GM19467 (cell line): ENCODE data around the gene SLC25A45.

Experiments
- ATAC-seq: cut with Tn5 transposase; IDR thresholded peaks from one replicate; pipeline ENCODE4 v1.9.1; 2021; ENCODE audit warnings: mild to moderate bottlenecking, moderate library complexity; ENCODE audit not compliant: unreplicated experiment

Gene SLC25A45

GRCh38 chr11:65382033-65382803 lies at the start of gene SLC25A45:
Gene SLC25A45 (minus strand): TSS chr11:65382646. CDS start chr11:65381951, 695 bp downstream.
- peak; percentile 50 for ATAC-seq

GRCh38 chr11:65431451-65432099 lies 49.1 kb upstream of the SLC25A45 start:
- ATAC-seq, result no peak

- ATAC-seq, result no peak
Measured at GRCh38 chr11:65430406-65431217, 48.2 kb upstream of the SLC25A45 start.

DNA sequence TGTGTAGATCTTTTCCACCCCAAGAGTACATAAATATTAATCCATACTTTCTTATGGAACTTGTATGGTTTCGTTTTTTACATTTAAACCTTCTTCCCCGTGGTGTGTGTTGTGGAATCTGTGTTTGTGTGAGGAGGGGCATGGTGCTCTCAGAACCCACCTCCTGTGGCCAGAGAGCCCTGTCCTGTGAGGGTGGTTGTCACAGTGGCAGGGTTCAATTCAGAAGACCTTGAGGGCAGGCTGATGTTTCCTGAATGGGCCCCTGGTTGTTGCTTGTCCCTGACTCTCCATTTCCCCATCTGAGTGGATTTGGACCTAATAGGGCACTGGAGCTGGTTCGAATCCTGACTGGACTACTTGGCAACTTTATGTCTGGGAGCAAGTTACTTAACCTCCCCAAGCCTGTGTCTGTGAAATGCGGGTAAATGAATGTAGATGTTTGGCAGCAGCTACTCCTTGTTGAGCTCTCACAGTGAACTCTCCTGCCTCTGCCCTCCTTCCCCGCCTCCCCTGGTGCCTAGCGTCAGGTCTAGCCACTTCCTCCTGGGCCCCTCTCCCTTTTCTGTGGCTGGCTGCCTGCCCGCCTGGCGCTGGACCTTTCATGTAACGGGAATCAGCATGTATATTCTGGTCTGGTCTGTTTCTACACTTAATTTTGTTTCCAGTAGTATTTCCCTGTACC lies 47.4 kb upstream of the SLC25A45 start:
- ATAC-seq, result no peak

DNA sequence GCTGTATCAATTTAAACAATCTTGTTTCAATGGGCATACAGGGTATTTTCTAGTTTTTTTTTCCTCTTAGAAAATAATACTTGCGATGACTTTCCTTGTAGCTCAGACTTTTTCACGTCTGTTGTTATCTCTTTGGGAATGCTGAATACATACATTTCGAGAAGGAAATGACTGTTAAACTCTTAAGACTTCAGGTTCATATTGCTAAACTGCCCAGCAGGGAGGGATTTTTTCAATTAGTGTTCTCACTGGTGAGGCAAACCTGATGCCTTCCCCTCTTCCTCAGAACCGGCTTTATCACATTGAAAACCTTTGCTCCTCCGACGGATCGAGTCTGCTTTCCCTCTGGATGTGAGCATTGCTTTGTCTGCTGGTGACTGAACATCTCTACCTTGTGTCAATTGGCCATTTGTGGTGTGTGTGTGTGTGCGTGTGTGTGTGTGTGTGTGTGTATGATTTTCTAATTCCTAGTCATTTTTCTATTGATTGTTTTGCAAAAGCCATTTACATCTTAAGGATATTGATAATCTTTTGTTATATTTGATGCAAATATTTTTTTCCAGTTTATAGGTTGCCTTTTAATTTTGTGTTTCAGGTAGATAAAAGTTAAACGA lies 46.7 kb upstream of the SLC25A45 start:
- ATAC-seq, result no peak

DNA sequence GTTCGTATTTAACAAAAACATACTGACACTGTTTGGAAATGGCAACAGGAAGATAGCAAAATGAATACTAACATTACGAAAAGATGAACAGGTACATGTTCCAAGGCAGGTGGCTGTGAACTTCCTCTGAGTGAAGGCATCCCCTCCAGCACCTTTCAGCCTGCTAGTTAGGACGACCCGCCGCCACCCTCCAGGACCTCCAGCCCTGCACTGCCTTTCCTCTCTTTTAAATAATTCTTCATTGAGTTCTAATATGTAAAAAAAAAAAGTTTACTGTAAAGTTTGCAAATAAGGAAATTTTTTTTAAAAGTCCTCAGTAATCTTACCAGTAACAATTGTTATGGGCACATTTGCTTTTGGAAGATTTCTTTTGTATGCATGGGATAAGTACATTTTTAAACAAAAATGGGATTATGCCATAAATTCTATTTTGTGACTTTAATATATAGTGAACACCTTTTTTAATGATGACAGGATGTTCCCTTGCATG lies 46.2 kb upstream of the SLC25A45 start:
- ATAC-seq, result no peak

DNA sequence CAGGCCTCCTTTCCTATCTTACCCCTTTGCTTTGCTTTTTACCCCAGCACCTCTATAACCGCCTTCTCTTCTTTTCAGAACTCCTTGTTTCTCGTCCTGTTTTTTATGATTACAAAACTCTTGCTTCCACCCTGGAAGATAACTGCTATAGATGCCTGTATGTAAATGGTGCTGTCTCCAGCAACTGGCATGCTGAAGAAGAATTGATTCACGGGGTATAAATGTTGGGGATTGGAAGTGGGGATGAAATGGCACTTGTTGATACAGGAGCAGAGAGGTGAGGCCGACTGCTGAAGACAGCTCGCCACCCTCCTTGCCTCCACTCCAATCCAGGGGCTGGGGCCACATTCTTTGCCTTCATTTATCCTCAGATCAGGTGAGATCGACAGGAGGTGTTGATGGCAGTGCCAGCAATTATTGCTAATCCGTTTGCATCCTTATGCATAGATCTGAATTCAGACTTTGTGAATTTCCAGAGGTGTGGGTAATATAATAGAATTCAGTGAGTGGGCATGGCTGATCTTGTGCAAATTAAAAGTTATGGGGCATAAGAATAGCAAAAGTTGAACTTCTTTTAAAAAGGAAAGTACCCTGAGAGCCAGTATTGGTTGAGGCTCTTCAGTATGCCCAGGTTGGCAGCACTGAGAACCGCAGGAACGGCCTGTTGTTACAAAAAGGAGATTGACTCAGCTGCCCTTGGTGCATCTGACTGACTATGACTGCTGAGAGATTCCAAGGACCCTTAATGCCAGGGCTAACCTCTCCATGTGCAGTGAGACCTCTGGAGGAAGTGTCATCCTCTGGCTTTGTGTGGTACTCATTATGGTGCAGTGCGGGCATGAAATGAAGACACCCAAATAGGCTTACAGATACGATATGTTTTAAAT lies 45.5 kb upstream of the SLC25A45 start:
- no peak for ATAC-seq

DNA sequence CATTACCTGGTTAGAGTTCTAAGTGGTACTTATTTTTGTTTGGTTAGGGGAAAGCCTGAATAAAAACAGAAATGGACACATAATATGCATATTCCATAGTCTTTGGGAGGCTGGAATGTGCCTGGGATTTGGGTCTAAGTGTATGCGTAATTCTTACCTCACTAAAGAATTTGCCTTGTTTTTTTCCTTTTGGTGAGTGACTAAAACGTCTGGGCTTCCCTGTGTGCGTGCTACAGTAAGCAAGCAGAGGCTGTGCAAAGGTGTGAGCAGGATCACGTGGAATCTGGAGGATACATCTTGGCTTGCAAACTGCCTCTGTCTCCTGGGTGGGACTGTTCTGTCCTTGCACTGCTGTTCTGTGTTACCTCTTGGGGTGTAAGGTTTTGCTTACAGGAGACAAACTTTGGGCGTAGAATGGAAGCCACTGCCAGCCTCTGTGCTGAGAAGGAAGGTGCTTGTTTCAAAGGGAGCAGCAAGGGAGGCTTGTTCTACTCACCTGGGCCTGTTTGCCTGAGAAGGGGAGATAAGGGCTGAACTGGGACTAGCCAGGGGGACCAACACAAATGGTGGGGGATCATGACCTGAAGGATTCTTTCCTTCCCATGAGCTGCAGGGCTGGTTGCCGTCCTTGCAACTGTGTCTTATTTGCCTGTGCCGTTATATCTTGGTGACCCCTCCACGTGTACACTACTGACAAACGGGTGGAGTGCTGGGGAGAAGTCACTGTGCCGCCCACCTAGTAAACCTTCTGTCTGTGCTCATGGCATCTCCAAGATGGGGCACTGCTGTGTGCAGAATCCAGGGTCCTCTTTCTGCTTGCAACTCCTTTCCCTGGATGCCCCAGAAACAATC lies 44.6 kb upstream of the SLC25A45 start:
- no peak for ATAC-seq

GRCh38 chr11:65425971-65426838 lies 43.8 kb upstream of the SLC25A45 start:
- no peak for ATAC-seq

DNA sequence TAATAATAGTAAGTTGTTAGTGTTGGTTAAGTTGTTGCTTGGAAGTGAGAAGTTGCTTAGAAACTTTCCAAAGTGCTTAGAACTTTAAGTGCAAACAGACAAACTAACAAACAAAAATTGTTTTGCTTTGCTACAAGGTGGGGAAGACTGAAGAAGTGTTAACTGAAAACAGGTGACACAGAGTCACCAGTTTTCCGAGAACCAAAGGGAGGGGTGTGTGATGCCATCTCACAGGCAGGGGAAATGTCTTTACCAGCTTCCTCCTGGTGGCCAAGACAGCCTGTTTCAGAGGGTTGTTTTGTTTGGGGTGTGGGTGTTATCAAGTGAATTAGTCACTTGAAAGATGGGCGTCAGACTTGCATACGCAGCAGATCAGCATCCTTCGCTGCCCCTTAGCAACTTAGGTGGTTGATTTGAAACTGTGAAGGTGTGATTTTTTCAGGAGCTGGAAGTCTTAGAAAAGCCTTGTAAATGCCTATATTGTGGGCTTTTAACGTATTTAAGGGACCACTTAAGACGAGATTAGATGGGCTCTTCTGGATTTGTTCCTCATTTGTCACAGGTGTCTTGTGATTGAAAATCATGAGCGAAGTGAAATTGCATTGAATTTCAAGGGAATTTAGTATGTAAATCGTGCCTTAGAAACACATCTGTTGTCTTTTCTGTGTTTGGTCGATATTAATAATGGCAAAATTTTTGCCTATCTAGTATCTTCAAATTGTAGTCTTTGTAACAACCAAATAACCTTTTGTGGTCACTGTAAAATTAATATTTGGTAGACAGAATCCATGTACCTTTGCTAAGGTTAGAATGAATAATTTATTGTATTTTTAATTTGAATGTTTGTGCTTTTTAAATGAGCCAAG lies 42.9 kb upstream of the SLC25A45 start:
- ATAC-seq, result no peak

DNA sequence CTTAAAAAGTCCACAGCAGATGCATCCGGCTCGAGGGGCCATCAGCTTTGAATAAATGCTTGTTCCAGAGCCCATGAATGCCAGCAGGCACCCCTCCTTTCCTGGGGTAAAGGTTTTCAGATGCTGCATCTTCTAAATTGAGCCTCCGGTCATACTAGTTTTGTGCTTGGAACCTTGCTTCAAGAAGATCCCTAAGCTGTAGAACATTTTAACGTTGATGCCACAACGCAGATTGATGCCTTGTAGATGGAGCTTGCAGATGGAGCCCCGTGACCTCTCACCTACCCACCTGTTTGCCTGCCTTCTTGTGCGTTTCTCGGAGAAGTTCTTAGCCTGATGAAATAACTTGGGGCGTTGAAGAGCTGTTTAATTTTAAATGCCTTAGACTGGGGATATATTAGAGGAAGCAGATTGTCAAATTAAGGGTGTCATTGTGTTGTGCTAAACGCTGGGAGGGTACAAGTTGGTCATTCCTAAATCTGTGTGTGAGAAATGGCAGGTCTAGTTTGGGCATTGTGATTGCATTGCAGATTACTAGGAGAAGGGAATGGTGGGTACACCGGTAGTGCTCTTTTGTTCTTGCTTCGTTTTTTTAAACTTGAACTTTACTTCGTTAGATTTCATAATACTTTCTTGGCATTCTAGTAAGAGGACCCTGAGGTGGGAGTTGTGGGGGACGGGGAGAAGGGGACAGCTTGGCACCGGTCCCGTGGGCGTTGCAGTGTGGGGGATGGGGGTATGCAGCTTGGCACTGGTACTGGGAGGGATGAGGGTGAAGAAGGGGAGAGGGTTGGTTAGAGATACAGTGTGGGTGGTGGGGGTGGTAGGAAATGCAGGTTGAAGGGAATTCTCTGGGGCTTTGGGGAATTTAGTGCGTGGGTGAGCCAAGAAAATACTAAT lies 42.0 kb upstream of the SLC25A45 start:
- ATAC-seq, result no peak

GRCh38 chr11:65423516-65424204 lies 41.2 kb upstream of the SLC25A45 start:
- no peak for ATAC-seq

DNA sequence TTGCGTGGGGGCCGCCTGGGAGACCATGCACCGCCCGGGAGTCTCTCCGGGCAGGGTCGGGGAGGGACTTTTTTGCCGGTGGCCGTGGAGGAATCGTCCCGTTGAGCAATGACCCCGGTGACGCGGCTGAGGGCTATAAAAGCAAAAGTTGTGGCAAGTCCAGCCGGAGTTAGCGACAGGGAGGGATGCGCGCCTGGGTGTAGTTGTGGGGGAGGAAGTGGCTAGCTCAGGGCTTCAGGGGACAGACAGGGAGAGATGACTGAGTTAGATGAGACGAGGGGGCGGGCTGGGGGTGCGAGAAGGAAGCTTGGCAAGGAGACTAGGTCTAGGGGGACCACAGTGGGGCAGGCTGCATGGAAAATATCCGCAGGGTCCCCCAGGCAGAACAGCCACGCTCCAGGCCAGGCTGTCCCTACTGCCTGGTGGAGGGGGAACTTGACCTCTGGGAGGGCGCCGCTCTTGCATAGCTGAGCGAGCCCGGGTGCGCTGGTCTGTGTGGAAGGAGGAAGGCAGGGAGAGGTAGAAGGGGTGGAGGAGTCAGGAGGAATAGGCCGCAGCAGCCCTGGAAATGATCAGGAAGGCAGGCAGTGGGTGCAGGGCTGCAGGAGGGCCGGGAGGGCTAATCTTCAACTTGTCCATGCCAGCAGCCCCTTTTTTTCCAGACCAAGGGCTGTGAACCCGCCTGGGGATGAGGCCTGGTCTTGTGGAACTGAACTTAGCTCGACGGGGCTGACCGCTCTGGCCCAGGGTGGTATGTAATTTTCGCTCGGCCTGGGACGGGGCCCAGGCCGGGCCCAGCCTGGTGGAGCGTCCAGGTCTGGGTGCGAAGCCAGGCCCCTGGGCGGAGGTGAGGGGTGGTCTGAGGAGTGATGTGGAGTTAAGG lies 40.4 kb upstream of the SLC25A45 start, which contains the start of gene NEAT1:
Gene NEAT1 (plus strand): TSS at position 166 of the 883 bp plus-strand sequence.
- no peak for ATAC-seq
